PC-3 (cell line): ENCODE data around the gene PROSER2.

ENCODE experiments used
- EZH2 ChIP-seq: fragments of 300-600 bp; sonication (generic); IDR thresholded peaks from one replicate; pipeline ENCODE4 v1.6.1; 2017; ENCODE audit warnings: antibody characterized with exemption, mild to moderate bottlenecking, low read length; ENCODE audit not compliant: unreplicated experiment
- EZH2phosphoT487 ChIP-seq: fragments of 300-600 bp; sonication (generic); IDR thresholded peaks from 2 replicates; pipeline ENCODE4 v1.6.1; 2018; ENCODE audit warnings: mild to moderate bottlenecking, antibody characterized with exemption, low read length, borderline replicate concordance
- TF ChIP-seq, protein P1 (sequence below): fragments of 300-600 bp; sonication (generic); conservative IDR thresholded peaks from 2 replicates; pipeline ENCODE4 v1.5.1; 2017; ENCODE audit warnings: antibody characterized with exemption, low read depth, mild to moderate bottlenecking, low read length

DNA sequence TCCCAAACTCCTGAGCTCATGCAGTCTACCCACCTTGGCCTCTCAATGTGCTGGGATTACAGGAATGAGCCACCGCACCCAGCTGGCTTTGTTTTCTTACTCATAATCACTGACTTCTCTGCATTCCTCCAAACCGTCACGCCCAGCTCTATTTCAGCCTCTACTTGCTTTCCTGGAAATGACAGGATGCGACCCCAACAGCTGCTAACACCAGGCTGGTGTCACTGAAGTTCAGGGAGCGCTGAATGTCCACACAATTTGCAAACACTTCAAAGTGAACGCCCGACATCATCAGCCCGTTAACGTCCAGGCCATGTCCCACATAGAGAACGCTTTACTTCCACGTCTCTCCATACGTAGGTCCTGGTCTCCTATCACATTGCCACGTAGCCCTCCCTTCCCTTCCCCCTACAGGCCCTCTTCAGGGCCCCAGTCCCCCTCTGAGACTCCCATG is 12.8 kb upstream of the PROSER2 start:
- TF ChIP-seq, protein P1, sequence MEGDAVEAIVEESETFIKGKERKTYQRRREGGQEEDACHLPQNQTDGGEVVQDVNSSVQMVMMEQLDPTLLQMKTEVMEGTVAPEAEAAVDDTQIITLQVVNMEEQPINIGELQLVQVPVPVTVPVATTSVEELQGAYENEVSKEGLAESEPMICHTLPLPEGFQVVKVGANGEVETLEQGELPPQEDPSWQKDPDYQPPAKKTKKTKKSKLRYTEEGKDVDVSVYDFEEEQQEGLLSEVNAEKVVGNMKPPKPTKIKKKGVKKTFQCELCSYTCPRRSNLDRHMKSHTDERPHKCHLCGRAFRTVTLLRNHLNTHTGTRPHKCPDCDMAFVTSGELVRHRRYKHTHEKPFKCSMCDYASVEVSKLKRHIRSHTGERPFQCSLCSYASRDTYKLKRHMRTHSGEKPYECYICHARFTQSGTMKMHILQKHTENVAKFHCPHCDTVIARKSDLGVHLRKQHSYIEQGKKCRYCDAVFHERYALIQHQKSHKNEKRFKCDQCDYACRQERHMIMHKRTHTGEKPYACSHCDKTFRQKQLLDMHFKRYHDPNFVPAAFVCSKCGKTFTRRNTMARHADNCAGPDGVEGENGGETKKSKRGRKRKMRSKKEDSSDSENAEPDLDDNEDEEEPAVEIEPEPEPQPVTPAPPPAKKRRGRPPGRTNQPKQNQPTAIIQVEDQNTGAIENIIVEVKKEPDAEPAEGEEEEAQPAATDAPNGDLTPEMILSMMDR, result no peak
- TF ChIP-seq EZH2 (no peak), EZH2phosphoT487 (no peak)
